IPS-20b (cell line): Measurements from ENCODE around the gene LHFPL2.
A peak's percentile ranks its signal among the peaks of the same experiment; 100 is the strongest.

Experiments
- H3K27ac ChIP-seq: one replicate; pipeline ENCODE4 v1.5.1; 2013; ENCODE audit warnings: low read length
- H3K27me3 ChIP-seq: 2 replicates; pipeline ENCODE4 v1.6.1; 2013; ENCODE audit warnings: mild to moderate bottlenecking, low read length, inconsistent platforms; ENCODE audit not compliant: insufficient read depth
- H3K36me3 ChIP-seq: 2 replicates; pipeline ENCODE4 v1.6.1; 2013; ENCODE audit warnings: low read depth, mild to moderate bottlenecking, inconsistent platforms, low read length, moderate library complexity; ENCODE audit not compliant: insufficient read depth
- H3K4me1 ChIP-seq: 2 replicates; pipeline ENCODE4 v1.6.1; 2013; ENCODE audit warnings: mild to moderate bottlenecking, control low read depth, inconsistent platforms, low read length, moderate library complexity; ENCODE audit not compliant: insufficient read depth
- H3K4me3 ChIP-seq: 2 replicates; pipeline ENCODE4 v1.5.1; 2013; ENCODE audit warnings: mild to moderate bottlenecking, low read length, inconsistent platforms
- H3K9ac ChIP-seq: 2 replicates; pipeline ENCODE4 v1.6.1; 2013; ENCODE audit warnings: low read depth, mild to moderate bottlenecking, inconsistent platforms, low read length, moderate library complexity
- H3K9me3 ChIP-seq: 2 replicates; pipeline ENCODE4 v1.6.1; 2013; ENCODE audit warnings: mild to moderate bottlenecking, low read depth, low read length, inconsistent platforms; ENCODE audit not compliant: insufficient read depth

LHFPL2 gene

DNA sequence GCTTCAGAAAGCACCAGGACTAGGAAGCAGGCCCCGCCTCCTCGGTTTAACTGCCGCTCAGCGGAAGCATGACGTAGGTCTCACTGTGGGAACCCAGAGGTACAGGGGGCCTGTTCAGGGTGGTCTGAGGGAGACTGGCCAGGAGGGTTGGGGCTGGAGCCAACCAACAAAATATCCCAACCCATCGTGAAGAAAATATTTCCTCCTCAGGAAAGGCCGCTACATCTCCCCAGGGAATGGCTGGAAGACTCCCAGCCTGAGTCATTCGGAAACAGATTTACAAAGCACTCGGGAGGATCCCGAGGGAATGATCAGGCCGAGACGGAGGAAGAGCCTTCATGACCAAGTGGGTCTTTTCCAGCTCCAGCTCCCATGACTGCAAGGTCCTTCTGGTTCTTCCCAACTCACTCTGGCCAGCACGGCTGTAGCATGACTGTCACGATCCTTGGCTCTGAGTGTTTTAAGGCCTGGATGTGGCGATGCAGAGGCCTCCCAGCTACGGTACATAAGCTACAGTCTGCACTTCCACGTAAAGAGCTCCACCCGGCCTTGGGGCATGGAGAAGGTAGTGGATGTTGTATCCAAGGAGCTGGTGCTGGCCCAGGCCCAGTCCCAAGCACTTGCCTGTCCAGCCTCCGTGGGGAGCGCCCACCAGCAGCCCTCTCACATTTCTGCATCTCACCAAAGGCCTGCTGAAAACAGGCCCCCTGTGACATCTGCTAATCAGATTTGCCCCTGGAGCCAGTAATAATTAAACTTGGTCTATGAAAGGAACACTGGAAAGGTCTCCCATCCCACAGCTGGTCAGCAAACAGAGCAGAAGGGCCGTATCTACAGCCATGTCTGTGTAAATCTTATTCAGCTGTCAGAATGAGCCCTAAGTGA, 100.6 kb downstream of the LHFPL2 start:
- H3K36me3 ChIP-seq, result peaks cover 10% of the 10 kb centered on the region; the same call in 1 of the 2 replicates
- H3K9ac ChIP-seq, result no peak overlapping the region
- no peak overlapping the region for H3K4me3 ChIP-seq
- H3K27me3 ChIP-seq, result no peaks in the 10 kb centered on the region
- H3K4me1 ChIP-seq, result peaks cover 13% of the 10 kb centered on the region; the same call in 1 of the 2 replicates
- H3K9me3 ChIP-seq, result no peaks in the 10 kb centered on the region
- no peak overlapping the region for H3K27ac ChIP-seq

- Histone ChIP-seq H3K27me3 (no peaks in the 10 kb centered on the region), H3K4me3 (no peak overlapping the region), H3K36me3 (peaks cover 10% of the 10 kb centered on the region; the same call in 1 of the 2 replicates), H3K27ac (no peak overlapping the region), H3K4me1 (peaks cover 21% of the 10 kb centered on the region; the same call in 1 of the 2 replicates), H3K9ac (no peak overlapping the region), H3K9me3 (no peaks in the 10 kb centered on the region)
Observed at GRCh38 chr5:78547183-78547582, 101.4 kb downstream of the LHFPL2 start.

GRCh38 chr5:78546276-78546996, 102.1 kb downstream of the LHFPL2 start:
- Histone ChIP-seq H3K4me1 (peaks cover 23% of the 10 kb centered on the region; the same call in 1 of the 2 replicates), H3K27ac (no peak overlapping the region), H3K36me3 (peaks cover 10% of the 10 kb centered on the region; the same call in 1 of the 2 replicates), H3K4me3 (no peak overlapping the region), H3K27me3 (no peaks in the 10 kb centered on the region), H3K9ac (no peak overlapping the region), H3K9me3 (no peaks in the 10 kb centered on the region)

DNA sequence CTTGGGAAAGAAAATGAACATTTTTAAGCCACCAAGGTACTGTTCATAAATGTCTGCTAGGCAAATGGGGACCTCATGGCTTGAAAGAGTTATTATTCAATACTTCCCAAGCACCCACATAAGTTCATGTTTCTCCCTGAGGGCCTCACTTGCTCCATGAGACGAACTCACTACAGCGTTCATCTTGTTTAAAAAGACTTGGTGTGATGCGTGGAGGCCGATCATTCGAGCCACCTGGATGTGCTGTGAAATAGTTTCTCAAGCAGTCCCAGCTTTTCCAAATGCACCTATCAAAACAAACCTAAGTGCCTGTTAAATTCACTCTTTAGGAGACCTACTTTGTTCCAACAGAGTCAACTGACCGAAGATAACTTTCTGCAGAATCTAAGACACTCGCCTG, 103.2 kb downstream of the LHFPL2 start:
- no peak overlapping the region for H3K4me3 ChIP-seq
- H3K9me3 ChIP-seq, result no peaks in the 10 kb centered on the region
- H3K36me3 ChIP-seq, result peaks cover 10% of the 10 kb centered on the region; the same call in 1 of the 2 replicates
- peaks cover 30% of the 10 kb centered on the region; the same call in 1 of the 2 replicates for H3K4me1 ChIP-seq
- H3K9ac ChIP-seq, result no peak overlapping the region
- H3K27ac ChIP-seq, result no peak overlapping the region
- no peaks in the 10 kb centered on the region for H3K27me3 ChIP-seq

- Histone ChIP-seq H3K36me3 (peaks cover 10% of the 10 kb centered on the region; the same call in 1 of the 2 replicates), H3K4me1 (peaks cover 30% of the 10 kb centered on the region; the same call in 1 of the 2 replicates), H3K27ac (no peak overlapping the region), H3K9ac (no peak overlapping the region), H3K27me3 (no peaks in the 10 kb centered on the region), H3K4me3 (no peak overlapping the region), H3K9me3 (no peaks in the 10 kb centered on the region)
Observed at GRCh38 chr5:78544561-78545201, 103.9 kb downstream of the LHFPL2 start.

- peak overlapping the region; percentile 39; the same call in 1 of the 2 replicates for H3K9ac ChIP-seq
- no peaks in the 10 kb centered on the region for H3K27me3 ChIP-seq
- peaks cover 30% of the 10 kb centered on the region; the same call in 1 of the 2 replicates for H3K4me1 ChIP-seq
- H3K9me3 ChIP-seq, result no peaks in the 10 kb centered on the region
- no peak overlapping the region for H3K27ac ChIP-seq
- H3K4me3 ChIP-seq, result peak overlapping the region; percentile 23; the same call in 1 of the 2 replicates
- 0 out of 2 replicates have a peak, but pooled peaks cover 5% of the 10 kb centered on the region for H3K36me3 ChIP-seq
Observed at GRCh38 chr5:78543916-78544315, 104.7 kb downstream of the LHFPL2 start.

GRCh38 chr5:78543292-78543691, 105.3 kb downstream of the LHFPL2 start:
- H3K27me3 ChIP-seq, result no peaks in the 10 kb centered on the region
- peak overlapping the region; percentile 39; the same call in 1 of the 2 replicates for H3K9ac ChIP-seq
- H3K36me3 ChIP-seq, result 0 out of 2 replicates have a peak, but pooled peaks cover 5% of the 10 kb centered on the region
- no peaks in the 10 kb centered on the region for H3K9me3 ChIP-seq
- peaks cover 30% of the 10 kb centered on the region; the same call in 1 of the 2 replicates for H3K4me1 ChIP-seq
- H3K27ac ChIP-seq, result no peak overlapping the region
- peak overlapping the region; percentile 32; the same call in 1 of the 2 replicates for H3K4me3 ChIP-seq

DNA sequence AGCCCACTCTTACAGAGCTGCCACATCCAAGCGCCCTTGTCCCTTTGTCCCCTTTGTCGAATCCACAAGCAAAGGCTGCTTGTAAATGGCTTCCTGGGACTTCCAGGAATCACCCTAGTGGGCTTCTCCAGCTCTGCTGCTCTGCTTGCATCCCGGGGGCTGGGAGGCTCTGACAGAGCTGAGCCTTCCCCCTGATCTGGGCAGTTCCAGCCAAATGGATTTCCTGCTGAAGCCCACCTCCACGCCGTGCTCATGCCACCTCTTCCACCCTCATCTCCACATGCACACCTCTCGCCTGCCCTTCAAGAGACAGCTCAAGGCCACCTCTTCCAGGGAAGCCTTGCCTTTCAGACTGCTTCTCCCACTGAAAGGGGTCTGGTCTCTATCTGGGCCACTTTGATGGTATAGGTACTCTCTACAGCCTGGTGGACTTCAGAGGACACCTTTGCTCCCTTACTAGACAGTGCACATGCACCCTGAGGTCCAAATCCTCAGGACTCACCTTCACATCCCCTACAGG, 106.2 kb downstream of the LHFPL2 start:
- H3K9me3 ChIP-seq, result no peaks in the 10 kb centered on the region
- no peaks in the 10 kb centered on the region for H3K27me3 ChIP-seq
- peak overlapping the region; percentile 60; the same call in 1 of the 2 replicates for H3K9ac ChIP-seq
- H3K4me3 ChIP-seq, result peak overlapping the region; percentile 32; the same call in 1 of the 2 replicates
- 0 out of 2 replicates have a peak, but pooled peaks cover 5% of the 10 kb centered on the region for H3K36me3 ChIP-seq
- H3K27ac ChIP-seq, result peak overlapping the region; percentile 84
- peaks cover 30% of the 10 kb centered on the region; the same call in 1 of the 2 replicates for H3K4me1 ChIP-seq

DNA sequence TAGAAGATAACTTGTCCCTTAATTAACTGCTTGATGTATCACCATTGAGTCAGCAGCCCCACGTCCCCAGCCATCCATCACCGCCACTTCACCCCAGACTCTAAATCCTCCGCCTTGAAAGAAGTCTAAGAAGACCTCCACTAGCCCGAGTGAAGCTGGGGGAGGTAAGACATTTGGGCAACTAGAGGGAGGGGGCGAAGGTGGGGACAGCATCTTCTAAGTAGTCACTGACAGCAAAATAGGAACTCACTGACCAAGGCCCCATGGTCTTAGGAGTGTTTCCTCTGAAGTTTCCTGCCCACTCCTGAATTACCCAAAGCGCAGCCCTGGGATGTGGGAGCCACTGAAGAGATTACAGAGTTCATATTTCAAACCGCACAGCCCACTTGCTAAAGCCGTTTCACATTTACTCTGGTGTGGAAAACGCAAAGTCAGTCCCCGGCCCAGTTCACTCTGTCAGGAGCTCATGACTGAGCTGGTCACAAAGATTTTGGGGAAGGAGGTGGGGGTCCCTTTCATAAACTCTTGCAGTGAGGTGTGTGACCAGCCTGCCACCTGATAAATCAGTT, 107.4 kb downstream of the LHFPL2 start:
- no peak overlapping the region for H3K9ac ChIP-seq
- H3K36me3 ChIP-seq, result 0 out of 2 replicates have a peak, but pooled peaks cover 5% of the 10 kb centered on the region
- no peaks in the 10 kb centered on the region for H3K9me3 ChIP-seq
- no peaks in the 10 kb centered on the region for H3K27me3 ChIP-seq
- peaks cover 30% of the 10 kb centered on the region; the same call in 1 of the 2 replicates for H3K4me1 ChIP-seq
- H3K4me3 ChIP-seq, result no peak overlapping the region
- H3K27ac ChIP-seq, result no peak overlapping the region

GRCh38 chr5:78540335-78541085, 108.1 kb downstream of the LHFPL2 start:
- Histone ChIP-seq H3K27me3 (no peaks in the 10 kb centered on the region), H3K9ac (no peak overlapping the region), H3K4me1 (peaks cover 30% of the 10 kb centered on the region; the same call in 1 of the 2 replicates), H3K4me3 (no peak overlapping the region), H3K36me3 (0 out of 2 replicates have a peak, but pooled peaks cover 5% of the 10 kb centered on the region), H3K27ac (no peak overlapping the region), H3K9me3 (no peaks in the 10 kb centered on the region)
